Right lobe of liver (tissue), 4 donors: ENCODE data around the gene KAT6B.

Experiments used
- POLR2A ChIP-seq: fragments of 450-650 bp; IDR thresholded peaks from one replicate; pipeline ENCODE4 v1.6.1; 2017; ENCODE audit warnings: antibody characterized with exemption, mild to moderate bottlenecking
- TF ChIP-seq, protein P1 (sequence below), 4 donors: fragments of 200-600 bp in 3 of 4; fragments of 450-650 bp in 1 of 4; IDR thresholded peaks; one replicate each; pipeline versions ENCODE4 v1.5.1 to v1.8.0; 2016 to 2022; ENCODE audit warnings: antibody characterized with exemption in 4 of 4, mild to moderate bottlenecking in 2 of 4
- donor health status: DM: no; HTN: no; CAD: no.
- donor health status: DM: no; HTN: no; CAD: no.
- donor health status: DM: no; HTN: yes; CAD: no.

DNA sequence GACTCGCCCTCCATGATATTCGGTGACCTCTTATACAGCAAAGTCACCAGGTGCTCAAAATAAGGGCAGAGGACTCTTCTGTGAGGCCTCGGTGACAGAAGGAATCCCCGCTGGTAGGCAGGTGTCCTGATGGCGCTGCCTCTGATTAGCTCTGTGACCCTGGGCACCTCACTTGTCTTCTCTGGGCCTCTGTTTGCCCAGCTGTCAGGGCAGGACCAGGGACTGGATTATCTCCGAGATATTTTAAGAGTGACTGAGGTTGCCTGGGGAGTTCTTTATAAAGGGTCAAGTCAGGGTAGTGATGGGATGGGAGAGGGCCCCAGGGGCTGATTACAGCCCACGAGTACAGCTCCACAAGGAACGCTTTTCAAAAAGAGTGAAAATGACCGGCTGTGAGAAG, 214.2 kb downstream of the KAT6B start:
- TF ChIP-seq, protein P1, sequence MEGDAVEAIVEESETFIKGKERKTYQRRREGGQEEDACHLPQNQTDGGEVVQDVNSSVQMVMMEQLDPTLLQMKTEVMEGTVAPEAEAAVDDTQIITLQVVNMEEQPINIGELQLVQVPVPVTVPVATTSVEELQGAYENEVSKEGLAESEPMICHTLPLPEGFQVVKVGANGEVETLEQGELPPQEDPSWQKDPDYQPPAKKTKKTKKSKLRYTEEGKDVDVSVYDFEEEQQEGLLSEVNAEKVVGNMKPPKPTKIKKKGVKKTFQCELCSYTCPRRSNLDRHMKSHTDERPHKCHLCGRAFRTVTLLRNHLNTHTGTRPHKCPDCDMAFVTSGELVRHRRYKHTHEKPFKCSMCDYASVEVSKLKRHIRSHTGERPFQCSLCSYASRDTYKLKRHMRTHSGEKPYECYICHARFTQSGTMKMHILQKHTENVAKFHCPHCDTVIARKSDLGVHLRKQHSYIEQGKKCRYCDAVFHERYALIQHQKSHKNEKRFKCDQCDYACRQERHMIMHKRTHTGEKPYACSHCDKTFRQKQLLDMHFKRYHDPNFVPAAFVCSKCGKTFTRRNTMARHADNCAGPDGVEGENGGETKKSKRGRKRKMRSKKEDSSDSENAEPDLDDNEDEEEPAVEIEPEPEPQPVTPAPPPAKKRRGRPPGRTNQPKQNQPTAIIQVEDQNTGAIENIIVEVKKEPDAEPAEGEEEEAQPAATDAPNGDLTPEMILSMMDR (IDR thresholded peaks at IDR 0.05): no peak
- no peak for TF ChIP-seq POLR2A
